Activated B cell treated with CpG ODN at 0.5 μM for 24 hours (primary cell): Measurements from ENCODE around the gene GINS2. TPM values are rescaled to one million over a fixed set of nuclear protein-coding genes. Genes with fewer than 3 reads are reported as not detected.

ENCODE experiments used
- ATAC-seq: fragments of 200-7000 bp; cut with Tn5 transposase; one replicate; pipeline ENCODE4 v1.10.0; 2021; ENCODE audit warnings: low read depth, mild to moderate bottlenecking, moderate library complexity
- CTCF ChIA-PET: fragments of 350-600 bp; sonication (Branson Sonifier 250); formaldehyde crosslinking; loops from one replicate; lab custom pipeline; 2021; ENCODE audit warnings: antibody characterized with exemption; lab: Charles Lee
- POLR2A ChIA-PET: fragments of 350-600 bp; sonication (Branson Sonifier 250); formaldehyde crosslinking; loops from one replicate; lab custom pipeline; 2021; ENCODE audit warnings: antibody characterized with exemption; lab: Charles Lee
- DNase-seq: peaks from one replicate; pipeline ENCODE4 v3.0.0; 2022
- H3K27ac Mint-ChIP-seq: one replicate; pipeline ENCODE4 v1.8.0; 2020; ENCODE audit warnings: mixed read lengths
- H3K27me3 Mint-ChIP-seq: one replicate; pipeline ENCODE4 v1.8.0; 2021; ENCODE audit warnings: mixed read lengths
- H3K36me3 Mint-ChIP-seq: one replicate; pipeline ENCODE4 v1.8.0; 2021; ENCODE audit warnings: low read depth, mixed read lengths
- H3K4me1 Mint-ChIP-seq: one replicate; pipeline ENCODE4 v1.8.0; 2021; ENCODE audit warnings: mixed read lengths
- H3K4me3 Mint-ChIP-seq: one replicate; pipeline ENCODE4 v1.8.0; 2020; ENCODE audit warnings: mild to moderate bottlenecking, mixed read lengths
- H3K9me3 Mint-ChIP-seq: one replicate; pipeline ENCODE4 v1.8.0; 2020; ENCODE audit warnings: mixed read lengths
- CTCF ChIP-seq: fragments of 200-600 bp; IDR thresholded peaks from one replicate; pipeline ENCODE4 v1.8.0; 2022; ENCODE audit warnings: antibody characterized with exemption, mild to moderate bottlenecking
- intact Hi-C: fragments of 100-400 bp; cut with micrococcal nuclease; formaldehyde crosslinking; loops from one replicate; pipeline ENCODE4 v1.15.1; 2024
- total RNA-seq: library from RNA; stranded (reverse); gene quantifications from 2 replicates; pipeline ENCODE4 v1.2.3, GENCODE V29; 2022

The GINS2 gene
- total RNA-seq, 1 donor from 2014 or later: 6.0 TPM

- peaks cover 27% of the 10 kb centered on the region for H3K36me3 Mint-ChIP-seq
- H3K27ac Mint-ChIP-seq: no peak overlapping the region
- peaks cover 4% of the 10 kb centered on the region for H3K9me3 Mint-ChIP-seq
- ChIA-PET POLR2A (no interaction called here), CTCF (interaction anchor here (0.8 to 2.8 kb wide), 4 partner anchors 39 to 295 kb away, joined by 3 to 12 read pairs (median 8); no protein-coding TSS in a partner anchor)
- no peak overlapping the region for H3K4me3 Mint-ChIP-seq
- DNase-seq (no peak), ATAC-seq (no peak)
- H3K4me1 Mint-ChIP-seq: peaks cover 18% of the 10 kb centered on the region
- no peak for TF ChIP-seq CTCF
- intact Hi-C loops: loop anchor here (5.0 kb wide), 1 partner anchor 323 kb away; no protein-coding TSS in a partner anchor
- H3K27me3 Mint-ChIP-seq: no peaks in the 10 kb centered on the region
Measured at GRCh38 chr16:85715169-85716021, 26.6 kb upstream of the GINS2 start.

- Mint-ChIP-seq H3K27me3 (no peaks in the 10 kb centered on the region), H3K27ac (no peak overlapping the region), H3K36me3 (peaks cover 38% of the 10 kb centered on the region), H3K4me3 (no peak overlapping the region), H3K9me3 (peaks cover 4% of the 10 kb centered on the region), H3K4me1 (peaks cover 7% of the 10 kb centered on the region)
- ChIA-PET POLR2A (no interaction called here), CTCF (no interaction called here)
- ATAC-seq (no peak), DNase-seq (no peak)
- intact Hi-C loops: no loop called here
- no peak for TF ChIP-seq CTCF
Measured at GRCh38 chr16:85712801-85713200, 24.0 kb upstream of the GINS2 start.

- intact Hi-C loops: no loop called here
- DNase-seq: no peak
- no peaks in the 10 kb centered on the region for H3K27me3 Mint-ChIP-seq
Measured at GRCh38 chr16:85711982-85712587, 23.3 kb upstream of the GINS2 start.

GRCh38 chr16:85710732-85711131 lies 22.0 kb upstream of the GINS2 start:
- Mint-ChIP-seq H3K4me1 (peaks cover 4% of the 10 kb centered on the region), H3K36me3 (peaks cover 38% of the 10 kb centered on the region), H3K27me3 (no peaks in the 10 kb centered on the region), H3K27ac (no peak overlapping the region), H3K9me3 (peaks cover 4% of the 10 kb centered on the region), H3K4me3 (no peak overlapping the region)
- TF ChIP-seq CTCF: no peak
- intact Hi-C loops: no loop called here
- POLR2A ChIA-PET: no interaction called here
- DNase-seq (no peak), ATAC-seq (no peak)
- CTCF ChIA-PET: no interaction called here

More at GRCh38 chr16:85711982-85712587, 23.3 kb upstream of the GINS2 start:
- TF ChIP-seq CTCF: no peak
- Mint-ChIP-seq H3K36me3 (peaks cover 38% of the 10 kb centered on the region), H3K9me3 (peaks cover 4% of the 10 kb centered on the region), H3K27ac (no peak overlapping the region), H3K4me3 (no peak overlapping the region), H3K4me1 (peaks cover 4% of the 10 kb centered on the region)
- ChIA-PET POLR2A (no interaction called here), CTCF (no interaction called here)
- no peak for ATAC-seq
